GM12878 (cell line): Measurements from ENCODE around the gene PARP1. TPM values are rescaled to one million over a fixed set of nuclear protein-coding genes. Genes with fewer than 3 reads are reported as not detected.

Source experiments
- ATAC-seq: fragments of 200-7000 bp; cut with Tn5 transposase; 3 replicates; pipeline ENCODE4 v1.9.1; 2020; ENCODE audit warnings: mild to moderate bottlenecking, moderate library complexity
- BruUV-seq: library from RNA; stranded (reverse); fragments of 400-500 nt; replicated peaks from 2 replicates; lab custom pipeline; 2021; lab: Mats Ljungman, UMichigan
- CTCF ChIA-PET: fragments of 300-600 bp; sonication (Branson Sonifier 250); formaldehyde crosslinking; extraction: SDS; loops from one replicate; lab custom pipeline; 2021; ENCODE audit warnings: inconsistent platforms; lab: Yijun Ruan, JAX
- POLR2A ChIA-PET: fragments of 350-600 bp; formaldehyde crosslinking; extraction: SDS; loops from one replicate; lab custom pipeline; 2021; ENCODE audit warnings: inconsistent platforms; lab: Charles Lee
- RAD21 ChIA-PET: fragments of 300-600 bp; sonication (Branson Sonifier 250); formaldehyde crosslinking; loops from one replicate; lab custom pipeline; 2023; ENCODE audit warnings: antibody characterized with exemption; ENCODE audit not compliant: unreplicated experiment; lab: Charles Lee
- SMC1A ChIA-PET: fragments of 300-600 bp; sonication (Branson Sonifier 250); formaldehyde crosslinking; loops from one replicate; lab custom pipeline; 2023; ENCODE audit not compliant: unreplicated experiment, uncharacterized antibody; lab: Charles Lee
- DNase-seq: peaks from one replicate; pipeline ENCODE4 v3.0.0-alpha.2; 2011; ENCODE audit warnings: low read depth, low spot score
- FAIRE-seq: peaks from 3 replicates; lab custom pipeline; 2011; peaks lifted over from hg19 to GRCh38; lab: Jason Lieb, UNC
- H2AFZ ChIP-seq: 2 replicates; pipeline ENCODE4 v1.6.0; 2011; ENCODE audit warnings: low read depth, low read length, control low read depth; ENCODE audit not compliant: control insufficient read depth
- H3K27ac ChIP-seq: 2 replicates; pipeline ENCODE4 v1.5.1; 2011; ENCODE audit warnings: control low read depth; ENCODE audit not compliant: control insufficient read depth, insufficient read depth
- H3K27me3 ChIP-seq, 2 experiments: replicated peaks in 1 of 2; 2 replicates each; pipeline versions ENCODE4 v1.6.0 to v1.6.1; 2011; ENCODE audit warnings: low read length in 1 of 2; ENCODE audit not compliant: control insufficient read depth in 2 of 2, insufficient read depth in 2 of 2
- H3K36me3 ChIP-seq, 2 experiments: 2 replicates each; pipeline ENCODE4 v1.5.1; 2011; ENCODE audit warnings: low read length in 1 of 2; ENCODE audit not compliant: control insufficient read depth in 2 of 2, insufficient read depth in 2 of 2
- H3K4me1 ChIP-seq: 2 replicates; pipeline ENCODE4 v1.6.1; 2011; ENCODE audit warnings: mild to moderate bottlenecking, low read length, moderate library complexity, mixed read lengths; ENCODE audit not compliant: control insufficient read depth, insufficient read depth
- H3K4me2 ChIP-seq: 2 replicates; pipeline ENCODE4 v1.6.0; 2011; ENCODE audit warnings: control low read depth; ENCODE audit not compliant: control insufficient read depth, insufficient read depth
- H3K4me3 ChIP-seq: fragments of 200-600 bp; sonication (generic); 2 replicates; pipeline ENCODE4 v1.5.1; 2016
- H3K79me2 ChIP-seq: 2 replicates; pipeline ENCODE4 v1.6.0; 2011; ENCODE audit warnings: low read length; ENCODE audit not compliant: control insufficient read depth, insufficient read depth
- H3K9ac ChIP-seq: 2 replicates; pipeline ENCODE4 v1.8.0; 2011; ENCODE audit warnings: low read length, control low read depth, mixed read lengths; ENCODE audit not compliant: control insufficient read depth, insufficient read depth
- H3K9me3 ChIP-seq: replicated peaks from 3 replicates; pipeline ENCODE4 v1.5.1; 2011; ENCODE audit warnings: mild to moderate bottlenecking, low read length; ENCODE audit not compliant: control insufficient read depth, insufficient read depth
- H4K20me1 ChIP-seq: 2 replicates; pipeline ENCODE4 v1.6.0; 2011; ENCODE audit not compliant: control insufficient read depth, insufficient read depth
- BCLAF1 ChIP-seq: fragments of 450-650 bp; IDR thresholded peaks from 2 replicates; pipeline ENCODE4 v1.6.1; 2017; ENCODE audit warnings: antibody characterized with exemption, mild to moderate bottlenecking, moderate library complexity
- GATAD2B ChIP-seq: fragments of 450-650 bp; conservative IDR thresholded peaks from 2 replicates; pipeline ENCODE4 v1.6.1; 2017; ENCODE audit warnings: low read depth, mild to moderate bottlenecking, moderate library complexity
- HDAC6 ChIP-seq: fragments of 200-600 bp; sonication (generic); IDR thresholded peaks from one replicate; pipeline ENCODE4 v1.8.0; 2017; ENCODE audit warnings: antibody characterized with exemption; ENCODE audit not compliant: unreplicated experiment
- POLR2AphosphoS2 ChIP-seq: IDR thresholded peaks from 2 replicates; pipeline ENCODE4 v1.6.1; 2011; ENCODE audit warnings: low read depth, mild to moderate bottlenecking, low read length, improper control_type of control experiment, moderate library complexity
- SP1 ChIP-seq: IDR thresholded peaks from one replicate; pipeline ENCODE4 v1.6.1; 2011; ENCODE audit warnings: low read depth, low read length
- ZBTB40 ChIP-seq: fragments of 450-650 bp; IDR thresholded peaks from 2 replicates; pipeline ENCODE4 v1.6.1; 2016; ENCODE audit warnings: mild to moderate bottlenecking, moderate library complexity, borderline replicate concordance
- ZNF24 ChIP-seq: fragments of 450-650 bp; IDR thresholded peaks from 2 replicates; pipeline ENCODE4 v1.6.1; 2017; ENCODE audit warnings: antibody characterized with exemption, mild to moderate bottlenecking
- ZNF687 ChIP-seq: fragments of 450-650 bp; IDR thresholded peaks from 2 replicates; pipeline ENCODE4 v1.6.1; 2017; ENCODE audit warnings: mild to moderate bottlenecking, moderate library complexity
- ZZZ3 ChIP-seq: IDR thresholded peaks from 2 replicates; pipeline ENCODE4 v1.6.1; 2011; ENCODE audit warnings: low read depth; ENCODE audit not compliant: control insufficient read depth, insufficient read length
- WGBS: methylation state at CpG from one replicate; pipeline ENCODE4 v1.1.6; 2016; ENCODE audit warnings: low lambda C conversion rate; ENCODE audit not compliant: insufficient replicate concordance, insufficient coverage; ENCODE audit errors: missing lambda C conversion rate; 5-methylcytosine and 5-hydroxymethylcytosine counted together
- in situ Hi-C: fragments of 300-500 bp; cut with MboI; formaldehyde crosslinking; loops from 9 replicates; pipeline ENCODE4 v1.14.3; 2018; ENCODE audit warnings: mixed read lengths
- intact Hi-C: fragments of 100-400 bp; cut with micrococcal nuclease; formaldehyde crosslinking; loops from one replicate; pipeline ENCODE4 v1.14.2; 2022; ENCODE audit not compliant: unreplicated experiment
- polyA plus RNA-seq, 11 experiments: library from polyadenylated mRNA; depleted of rRNA in 4 of 11; unstranded in 6 of 11; stranded (reverse) in 5 of 11; fragments of >200 nt; fragmentation: Nextera tagmentation in 4 of 11; fragmentation: Illumina TruSeq in 1 of 11; extraction: Ambion mirVana in 4 of 11; extraction: Trizol in 1 of 11; gene quantifications; 1 replicate in 1 of 11; 2 replicates in 10 of 11; pipeline versions ENCODE4 v1.2.1 to v1.2.3, GENCODE V29; 2011 to 2016; ENCODE audit warnings: inconsistent platforms in 2 of 11, missing spikeins in 2 of 11, low read depth in 1 of 11
- total RNA-seq, 4 experiments: library from RNA; depleted of rRNA in 3 of 4; stranded (reverse); fragments of >200 nt in 3 of 4; fragmentation: Illumina TruSeq in 1 of 4; extraction: Trizol in 1 of 4; gene quantifications; 2 replicates each; pipeline versions ENCODE4 v1.2.1 to v1.2.3, GENCODE V29; 2013 to 2021

PARP1 gene
- total and polyA plus RNA-seq, 10 of the 15 experiments (the other 5 are each of a cell fraction or from before 2014, with no cell fraction given) = 113 to 287 (median 265) TPM

- no peak for TF ChIP-seq ZBTB40
Measured at GRCh38 chr1:226453015-226453704, 45.3 kb upstream of the PARP1 start (continued).

GRCh38 chr1:226450688-226451087 is 42.8 kb upstream of the PARP1 start:
- FAIRE-seq = no peak
- no peak overlapping the region for H3K4me2 ChIP-seq
- DNase-seq = no peak
- CTCF ChIA-PET = interaction anchor here (1.5 kb wide), 1 partner anchor 26 kb away, joined by 5 read pairs; no protein-coding TSS in a partner anchor
- BruUV-seq = no TSS peak
- WGBS = 0% methylated on average over 2 of the region's 2 CpGs
- no peak overlapping the region for H3K4me3 ChIP-seq
- H3K9me3 ChIP-seq = no peaks in the 10 kb centered on the region
- POLR2A ChIA-PET = interaction anchor here (0.6 kb wide), 1 partner anchor 9 kb away, joined by 3 read pairs; no protein-coding TSS in a partner anchor
- in situ Hi-C loops (no loop called here), intact Hi-C loops (no loop called here)
- SMC1A ChIA-PET = no interaction called here
- RAD21 ChIA-PET = no interaction called here
- H2AFZ ChIP-seq = no peak overlapping the region
- H3K4me1 ChIP-seq = peaks cover 3% of the 10 kb centered on the region
- no peak overlapping the region for H3K9ac ChIP-seq
- H3K79me2 ChIP-seq = no peaks in the 10 kb centered on the region
- H3K27ac ChIP-seq = no peak overlapping the region
- no peaks in the 10 kb centered on the region for H3K36me3 ChIP-seq
- no peak for ATAC-seq
- H4K20me1 ChIP-seq = no peaks in the 10 kb centered on the region
- no peaks in the 10 kb centered on the region for H3K27me3 ChIP-seq
- TF ChIP-seq POLR2AphosphoS2 = no peak
- TF ChIP-seq ZNF687 = no peak
- no peak for TF ChIP-seq GATAD2B
- TF ChIP-seq HDAC6 = no peak
- no peak for TF ChIP-seq BCLAF1
- TF ChIP-seq SP1 = no peak
- TF ChIP-seq ZNF24 = no peak
- no peak for TF ChIP-seq ZZZ3
